ENCODE results near the gene TAC1. TPM values are rescaled to one million over a fixed set of nuclear protein-coding genes. Genes with fewer than 3 reads are reported as not detected.

The TAC1 gene
- total RNA-seq, 1 donor from 2014 or later: not detected

- ATAC-seq: no peak
- no peak for DNase-seq
- Histone ChIP-seq H3K27me3 (no peaks in the 10 kb centered on the region), H3K27ac (no peak overlapping the region), H3K9me3 (no peaks in the 10 kb centered on the region), H3K4me3 (no peak overlapping the region), H3K36me3 (no peaks in the 10 kb centered on the region), H3K4me1 (no peaks in the 10 kb centered on the region)
- TF ChIP-seq CTCF (IDR thresholded peaks at IDR 0.05): no peak
- intact Hi-C loops (cut with DNase I): no loop called here
Observed at GRCh38 chr7:97748482-97748881, 16.6 kb downstream of the TAC1 start.

DNA sequence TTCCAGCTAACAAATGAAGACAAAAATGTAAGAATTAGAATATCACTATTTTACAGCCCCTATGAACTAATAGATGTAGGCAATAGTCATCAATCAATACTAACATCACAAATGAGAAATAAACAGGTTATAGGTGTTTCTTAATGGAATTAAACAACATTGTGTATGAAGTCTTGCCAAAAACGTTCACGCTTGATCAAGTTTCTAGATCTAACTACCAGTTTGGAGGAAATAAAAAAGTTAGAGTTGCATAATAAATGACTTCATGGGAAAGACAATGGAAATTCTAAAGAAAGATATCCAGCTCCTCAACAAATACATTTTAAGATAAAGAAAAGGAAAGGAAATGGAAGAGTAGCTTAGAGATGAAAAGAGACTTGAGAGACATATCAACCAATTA lies 19.7 kb downstream of the TAC1 start:
- TF ChIP-seq CTCF (IDR thresholded peaks at IDR 0.05): no peak
- ATAC-seq (no peak), DNase-seq (no peak)
- no peaks in the 10 kb centered on the region for H3K4me1 ChIP-seq
- no peaks in the 10 kb centered on the region for H3K36me3 ChIP-seq
- no peaks in the 10 kb centered on the region for H3K9me3 ChIP-seq
- no peaks in the 10 kb centered on the region for H3K27me3 ChIP-seq
- H3K27ac ChIP-seq: no peak overlapping the region
- no peak overlapping the region for H3K4me3 ChIP-seq
- intact Hi-C loops (cut with DNase I): no loop called here

- no peak overlapping the region for H3K4me3 ChIP-seq
- H3K27ac ChIP-seq: no peak overlapping the region
- no peaks in the 10 kb centered on the region for H3K4me1 ChIP-seq
- intact Hi-C loops (cut with DNase I): no loop called here
- no peaks in the 10 kb centered on the region for H3K27me3 ChIP-seq
- no peaks in the 10 kb centered on the region for H3K36me3 ChIP-seq
- no peaks in the 10 kb centered on the region for H3K9me3 ChIP-seq
- no peak for DNase-seq
- ATAC-seq: no peak
- TF ChIP-seq CTCF (IDR thresholded peaks at IDR 0.05): no peak
Observed at GRCh38 chr7:97752215-97752614, 20.3 kb downstream of the TAC1 start.

DNA sequence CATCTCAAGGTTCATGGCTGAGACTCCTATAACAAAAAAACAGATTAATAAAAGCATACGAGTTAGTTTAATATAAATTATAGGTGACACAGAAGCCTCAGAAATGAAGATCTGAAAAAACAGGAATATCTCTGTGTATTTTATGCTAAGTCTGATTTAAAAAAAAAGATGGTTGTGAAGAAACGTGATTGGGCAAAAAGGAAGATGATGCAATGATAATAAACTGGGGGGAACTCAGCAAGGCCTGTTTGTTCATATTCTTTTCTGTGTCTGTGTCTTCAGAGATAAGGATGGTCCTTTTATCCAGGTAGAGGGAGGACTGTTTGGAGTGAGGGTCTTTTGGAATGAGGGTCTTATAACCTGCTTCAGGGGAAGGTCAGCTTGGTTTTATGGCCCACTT lies 25.9 kb downstream of the TAC1 start:
- Histone ChIP-seq H3K4me3 (no peak overlapping the region), H3K27me3 (no peaks in the 10 kb centered on the region), H3K36me3 (no peaks in the 10 kb centered on the region), H3K4me1 (no peaks in the 10 kb centered on the region), H3K27ac (no peak overlapping the region), H3K9me3 (no peaks in the 10 kb centered on the region)
- ATAC-seq (no peak), DNase-seq (no peak)
- TF ChIP-seq CTCF (IDR thresholded peaks at IDR 0.05): no peak
- intact Hi-C loops (cut with DNase I): no loop called here

- no peak overlapping the region for H3K4me3 ChIP-seq
- ATAC-seq: no peak
- H3K4me1 ChIP-seq: no peaks in the 10 kb centered on the region
- H3K36me3 ChIP-seq: no peaks in the 10 kb centered on the region
- no peak overlapping the region for H3K27ac ChIP-seq
- no peak for DNase-seq
- TF ChIP-seq CTCF (IDR thresholded peaks at IDR 0.05): no peak
- intact Hi-C loops (cut with DNase I): no loop called here
- H3K27me3 ChIP-seq: no peaks in the 10 kb centered on the region
- no peaks in the 10 kb centered on the region for H3K9me3 ChIP-seq
Observed at GRCh38 chr7:97770850-97771249, 39.0 kb downstream of the TAC1 start.

- Histone ChIP-seq H3K4me3 (no peak overlapping the region), H3K4me1 (no peaks in the 10 kb centered on the region), H3K27ac (no peak overlapping the region), H3K9me3 (no peaks in the 10 kb centered on the region), H3K27me3 (no peaks in the 10 kb centered on the region), H3K36me3 (no peaks in the 10 kb centered on the region)
- no peak for TF ChIP-seq CTCF (IDR thresholded peaks at IDR 0.05)
- DNase-seq: no peak
- no peak for ATAC-seq
- intact Hi-C loops (cut with DNase I): no loop called here
Observed at GRCh38 chr7:97771576-97771975, 39.7 kb downstream of the TAC1 start.
